ENCODE measurements around the gene SCCPDH.
"Not testable (repeated sequence)": the region's sequence is repeated elsewhere in the genome, so short reads cannot be mapped to it uniquely, and the experiment has no call there.

Gene SCCPDH

DNA sequence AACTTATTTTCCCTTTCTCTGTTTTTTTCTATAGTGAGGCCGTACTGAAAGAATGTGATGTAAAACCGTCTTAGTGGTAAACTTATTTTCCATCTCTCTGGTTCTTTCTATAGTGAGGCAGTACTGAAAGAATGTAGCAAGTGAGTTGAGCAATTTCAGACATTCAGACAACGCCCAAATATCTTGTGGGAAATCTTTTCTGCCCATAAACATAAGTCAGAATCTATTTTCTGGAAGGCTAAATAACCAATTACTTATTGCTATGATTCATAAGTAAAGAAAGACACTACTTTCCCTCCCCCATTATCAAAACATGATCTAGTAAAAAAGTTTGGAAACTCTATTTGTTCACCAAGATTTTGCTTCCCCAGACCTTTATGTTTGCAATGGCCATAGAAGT, 18.8 kb upstream of the SCCPDH start:
- DNase-seq (ENCODE audit: low spot score), result no peak

DNA sequence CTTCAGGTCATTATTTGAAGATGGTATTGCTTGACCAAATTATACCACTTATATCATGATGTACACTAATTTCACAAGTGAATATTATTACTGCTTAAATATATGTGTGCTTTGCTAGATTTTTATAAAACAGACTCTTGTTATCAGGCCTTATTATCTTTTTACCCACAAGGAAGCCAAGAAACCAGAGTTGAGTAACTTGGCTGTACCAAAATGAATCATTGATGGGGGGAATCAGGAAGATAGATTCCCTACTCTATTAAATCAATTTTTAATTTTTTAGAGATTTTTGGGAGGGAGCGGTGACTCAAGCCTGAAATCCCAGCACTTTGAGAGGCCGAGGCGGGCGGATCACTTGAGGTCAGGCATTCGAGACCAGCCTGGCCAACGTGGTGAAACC, 16.0 kb upstream of the SCCPDH start:
- no peak for DNase-seq (ENCODE audit: low spot score)

DNA sequence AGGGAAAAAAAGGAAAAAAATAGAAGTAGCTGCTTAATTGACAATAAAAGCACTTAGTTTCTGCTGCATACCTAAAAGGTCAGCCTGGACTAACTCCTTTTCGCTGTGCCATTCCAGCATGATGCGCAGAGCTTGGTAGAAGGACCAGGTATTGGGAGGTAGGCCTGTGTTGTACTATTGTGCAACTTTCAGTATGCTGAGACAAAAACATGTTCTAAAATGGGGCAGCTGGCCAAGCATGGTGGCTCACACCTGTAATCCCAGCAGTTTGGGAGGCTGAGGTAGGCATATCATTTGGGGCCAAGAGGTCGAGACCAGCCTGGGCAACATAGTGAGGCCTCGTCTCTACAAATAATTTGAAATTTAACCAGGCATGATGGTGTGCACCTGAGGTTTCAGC, 15.0 kb upstream of the SCCPDH start:
- DNase-seq (ENCODE audit: low spot score), result no peak

DNA sequence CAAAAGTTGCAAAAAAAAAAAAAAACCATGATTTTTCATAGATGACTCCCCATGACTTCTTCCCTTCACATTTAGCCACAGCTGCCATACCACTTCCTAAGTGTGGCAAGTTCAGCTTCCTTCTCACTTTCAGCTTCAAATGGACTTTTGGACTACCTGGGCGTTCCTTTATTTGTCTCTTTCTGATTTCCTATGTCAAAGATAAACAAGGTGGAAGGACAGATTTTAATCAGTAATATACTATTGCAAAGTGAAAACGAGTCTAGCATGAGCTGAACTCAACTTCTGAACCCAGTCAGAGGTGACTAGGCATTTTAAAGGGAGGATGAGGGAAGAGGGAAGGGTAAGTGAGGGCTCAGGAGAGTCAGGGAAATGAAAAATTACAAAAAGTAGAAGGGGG, 14.4 kb upstream of the SCCPDH start:
- no peak for DNase-seq (ENCODE audit: low spot score)

DNA sequence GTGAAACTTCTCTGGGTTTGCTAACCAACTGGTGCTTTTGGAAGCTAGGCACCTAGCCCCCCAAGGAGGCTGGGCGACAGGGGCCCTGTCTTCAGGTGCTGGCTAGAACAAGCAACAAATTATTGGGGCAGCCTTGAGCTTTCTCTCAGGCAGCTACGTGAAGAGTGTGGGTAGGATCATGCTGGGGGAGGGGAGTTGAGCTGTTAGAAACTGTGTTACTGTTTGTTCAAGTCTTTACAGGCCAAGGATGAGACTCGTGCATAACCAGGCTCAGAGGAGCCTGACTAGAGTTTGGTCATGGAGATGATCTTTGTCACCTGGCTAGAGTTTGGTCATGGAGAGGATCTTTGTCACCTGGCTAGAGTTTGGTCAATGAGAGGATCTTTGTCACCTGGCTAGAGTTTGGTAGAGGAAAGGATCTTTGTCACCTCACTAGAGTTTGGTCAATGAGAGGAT, 12.6 kb upstream of the SCCPDH start:
- no peak for DNase-seq (ENCODE audit: low spot score)

DNA sequence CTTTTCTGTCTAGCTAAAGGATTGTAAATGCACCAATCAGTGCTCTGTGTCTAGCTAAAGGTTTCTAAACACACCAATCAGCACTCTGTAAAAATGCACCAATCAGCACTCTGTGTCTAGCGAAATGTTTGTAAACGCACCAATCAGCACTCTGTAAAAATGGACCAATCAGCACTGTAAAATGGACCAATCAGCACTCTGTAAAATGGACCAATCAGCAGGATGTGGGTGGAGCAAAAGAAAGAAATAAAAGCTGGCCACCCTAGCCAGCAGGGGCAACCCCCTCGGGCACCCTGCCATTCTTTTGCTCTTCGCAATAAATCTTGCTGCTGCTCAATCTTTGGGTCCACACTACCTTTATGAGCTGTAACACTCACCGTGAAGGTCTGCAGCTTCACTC, 11.8 kb upstream of the SCCPDH start:
- not testable (repeated sequence) for DNase-seq (ENCODE audit: low spot score)

DNA sequence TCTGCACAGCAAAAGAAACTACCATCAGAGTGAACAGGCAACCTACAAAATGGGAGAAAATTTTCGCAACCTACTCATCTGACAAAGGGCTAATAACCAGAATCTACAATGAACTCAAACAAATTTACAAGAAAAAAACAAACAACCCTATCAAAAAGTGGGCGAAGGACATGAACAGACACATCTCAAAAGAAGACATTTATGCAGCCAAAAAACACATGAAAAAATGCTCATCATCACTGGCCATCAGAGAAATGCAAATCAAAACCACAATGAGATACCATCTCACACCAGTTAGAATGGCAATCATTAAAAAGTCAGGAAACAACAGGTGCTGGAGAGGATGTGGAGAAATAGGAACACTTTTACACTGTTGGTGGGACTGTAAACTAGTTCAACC, 4.8 kb upstream of the SCCPDH start:
- DNase-seq (ENCODE audit: low spot score), result not testable (repeated sequence)

DNA sequence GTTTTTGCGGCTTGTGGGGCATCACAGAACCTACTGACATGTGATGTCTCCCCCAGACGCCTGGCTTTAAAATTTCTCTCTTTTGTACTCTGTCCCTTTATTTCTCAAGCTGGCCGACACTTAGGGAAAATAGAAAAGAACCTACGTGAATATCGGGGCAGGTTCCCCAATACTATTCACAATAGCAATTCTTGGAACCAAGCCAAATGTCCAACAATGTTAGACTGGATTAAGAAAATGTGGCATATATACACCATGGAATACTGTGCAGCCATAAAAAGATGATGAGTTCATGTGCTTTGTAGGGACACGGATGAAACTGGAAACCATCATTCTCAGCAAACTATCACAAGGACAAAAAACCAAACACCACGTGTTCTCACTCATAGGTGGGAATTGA, 3.4 kb upstream of the SCCPDH start:
- not testable (repeated sequence) for DNase-seq (ENCODE audit: low spot score)

DNA sequence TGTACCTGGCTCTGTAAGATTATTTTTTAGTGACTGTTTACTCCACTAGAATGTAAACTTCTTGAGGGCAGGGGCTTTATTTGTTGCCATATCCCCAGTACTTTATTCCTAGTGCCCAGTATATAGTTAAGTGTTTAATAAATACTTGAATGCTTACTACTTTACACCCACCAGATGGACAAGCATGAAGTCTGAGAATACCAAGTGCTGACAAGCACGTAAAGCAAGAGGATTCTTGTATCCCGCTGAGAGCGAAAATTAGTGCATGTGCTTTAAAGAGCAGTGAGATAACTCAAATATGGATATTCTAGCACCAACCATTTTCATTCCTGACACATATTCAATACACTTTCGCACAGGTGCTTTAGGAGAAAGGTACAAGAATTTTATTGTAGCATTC, 1.5 kb upstream of the SCCPDH start:
- DNase-seq (ENCODE audit: low spot score), result no peak

DNA sequence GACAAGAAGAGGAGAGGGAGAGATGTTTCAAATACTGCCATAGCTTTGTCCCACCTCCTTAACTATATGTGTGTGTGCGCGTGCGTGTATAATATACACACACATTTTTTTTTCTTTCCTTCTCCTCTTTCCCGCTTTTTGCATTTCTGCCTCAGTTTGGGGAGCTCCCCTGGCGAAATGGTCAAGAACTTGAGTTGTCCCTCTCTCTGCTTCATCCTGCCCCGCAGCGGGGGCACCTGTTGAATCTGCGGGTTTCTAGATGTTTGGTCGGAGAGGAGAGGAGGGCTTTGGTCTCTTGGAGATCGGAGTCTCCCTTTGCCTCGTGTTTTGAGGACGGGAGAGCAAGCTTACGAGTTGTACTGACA, 504 bp downstream of the SCCPDH start:
- DNase-seq (ENCODE audit: low spot score), result no peak

DNA sequence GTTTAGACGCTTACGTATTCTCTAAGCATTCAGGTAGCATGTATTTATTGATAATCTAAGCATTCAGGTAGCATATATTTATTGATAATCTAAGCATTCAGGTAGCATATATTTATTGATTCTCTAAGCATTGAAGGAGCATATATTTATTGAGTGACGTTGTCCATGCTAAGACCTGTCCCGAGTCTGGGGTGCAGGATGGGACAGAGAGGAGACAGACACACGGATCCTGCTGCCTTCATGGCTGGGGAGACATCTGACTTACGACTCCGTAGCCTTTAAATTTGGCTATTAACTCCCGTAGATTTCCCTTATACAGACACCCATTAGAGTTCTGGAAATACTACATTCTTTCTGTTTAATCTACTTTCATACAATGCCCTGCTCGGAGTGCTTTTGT, 982 bp downstream of the SCCPDH start:
- no peak for DNase-seq (ENCODE audit: low spot score)

DNA sequence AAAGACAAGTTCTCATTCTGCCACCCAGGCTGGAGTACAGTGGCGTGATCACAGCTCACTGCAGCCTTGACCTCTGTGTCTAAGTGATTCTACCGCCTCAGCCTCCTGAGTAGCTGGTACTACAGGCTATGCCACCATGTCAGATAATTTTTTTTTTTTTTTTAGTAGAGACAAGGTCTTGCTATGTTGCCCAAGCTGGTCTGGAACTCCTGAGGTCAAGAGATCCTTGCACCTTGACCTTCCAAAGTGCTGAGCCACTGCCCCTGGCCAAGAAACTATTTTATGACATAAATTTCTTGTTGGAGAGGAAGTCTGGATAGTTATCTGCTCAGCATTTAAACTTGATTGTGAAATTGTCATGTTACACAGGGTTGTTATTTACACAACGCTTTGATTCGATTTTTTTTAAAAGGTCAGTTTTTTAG, 2.1 kb downstream of the SCCPDH start:
- no peak for DNase-seq (ENCODE audit: low spot score)

DNA sequence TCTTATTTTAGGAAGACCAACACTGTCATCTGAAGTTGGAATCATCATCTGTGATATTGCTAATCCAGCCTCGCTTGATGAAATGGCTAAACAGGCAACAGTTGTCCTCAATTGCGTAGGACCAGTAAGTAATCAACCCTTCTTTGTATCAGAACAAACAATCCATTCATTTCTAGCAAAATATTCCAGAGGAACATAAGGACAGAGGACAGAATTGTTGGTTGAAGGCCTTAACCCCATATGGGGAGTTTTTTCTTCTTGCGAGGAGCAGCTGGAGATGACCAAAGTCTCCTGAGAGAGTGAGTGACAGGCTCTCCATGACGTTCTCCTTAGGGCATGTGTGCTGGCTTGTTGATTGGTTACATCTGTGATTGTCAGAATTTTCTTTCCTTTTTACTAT, 2.7 kb downstream of the SCCPDH start:
- DNase-seq (ENCODE audit: low spot score), result no peak

DNA sequence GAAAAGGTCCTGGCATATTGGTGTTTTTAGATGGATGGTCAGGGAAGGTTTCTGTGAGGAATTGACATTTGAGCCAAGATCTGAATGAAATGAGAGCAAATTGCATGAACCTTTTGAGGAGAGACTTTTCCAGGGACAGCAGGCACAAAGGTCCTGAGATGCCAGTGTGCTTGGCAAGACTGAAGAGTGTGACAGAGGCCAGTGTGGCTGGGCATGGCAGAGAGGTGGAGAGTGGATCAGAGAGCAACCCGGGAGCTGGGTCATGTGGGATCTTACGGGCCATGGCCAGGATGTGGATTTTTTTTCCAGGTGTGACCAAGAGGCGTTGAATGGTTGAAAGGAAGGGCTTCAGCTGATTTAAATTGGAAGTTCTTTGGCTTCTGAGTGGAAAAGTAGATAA, 3.4 kb downstream of the SCCPDH start:
- DNase-seq (ENCODE audit: low spot score), result no peak

DNA sequence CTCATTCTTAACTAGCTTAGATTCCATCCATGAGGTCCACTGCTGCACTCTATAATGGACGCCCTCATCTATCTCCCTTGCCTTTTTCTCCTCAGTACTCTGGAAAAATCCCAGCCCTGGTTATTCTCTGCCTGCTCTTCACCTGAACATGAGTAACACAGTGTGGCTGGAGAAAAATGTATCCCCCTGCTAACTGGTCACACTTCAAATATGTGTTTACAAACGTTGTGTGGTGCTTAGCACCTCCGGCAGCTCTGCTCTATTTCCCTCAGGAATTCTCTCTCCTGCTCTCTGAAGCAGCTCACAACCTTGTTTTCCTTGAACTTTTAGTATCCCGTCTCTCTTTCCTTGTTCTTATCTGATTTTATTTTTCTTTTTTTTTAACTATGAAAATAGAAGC, 4.1 kb downstream of the SCCPDH start:
- DNase-seq (ENCODE audit: low spot score), result no peak

DNA sequence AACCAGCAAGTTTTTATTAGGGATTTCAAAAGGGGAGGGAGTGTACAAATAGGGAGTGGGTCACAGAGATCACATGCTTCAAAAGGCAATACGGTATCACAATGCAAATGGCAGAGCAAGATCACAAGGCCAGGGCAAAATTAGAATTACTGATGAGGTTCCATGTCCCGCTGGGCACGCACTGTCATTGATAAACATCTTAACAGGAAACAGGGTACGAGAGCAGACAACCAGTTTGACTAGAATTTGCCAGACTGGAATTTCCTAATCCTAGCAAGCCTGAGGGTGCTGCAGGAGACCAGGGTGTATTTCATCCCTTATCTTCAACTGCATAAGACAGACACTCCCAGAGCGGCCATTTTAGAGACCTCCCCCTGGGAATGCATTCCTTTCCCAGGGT, 4.8 kb downstream of the SCCPDH start:
- DNase-seq (ENCODE audit: low spot score), result not testable (repeated sequence)

DNA sequence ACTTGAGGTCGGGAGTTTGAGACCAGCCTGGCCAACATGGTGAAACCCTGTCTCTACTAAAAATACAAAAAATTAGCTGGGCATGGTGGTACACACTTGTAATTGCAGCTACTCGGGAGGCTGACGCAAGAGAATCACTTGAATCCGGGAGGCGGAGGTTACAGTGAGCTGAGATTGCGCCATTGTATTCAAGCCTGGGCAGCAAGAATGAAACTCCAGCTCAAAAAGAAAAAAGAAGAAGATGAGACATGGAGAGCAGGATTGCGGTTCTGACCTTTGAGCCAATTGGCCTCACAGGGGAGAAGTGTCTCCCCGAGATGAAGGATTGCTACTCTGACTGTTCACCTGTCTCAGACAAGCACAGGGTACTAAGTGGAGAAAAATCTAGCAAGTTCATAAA, 6.6 kb downstream of the SCCPDH start:
- no peak for DNase-seq (ENCODE audit: low spot score)

DNA sequence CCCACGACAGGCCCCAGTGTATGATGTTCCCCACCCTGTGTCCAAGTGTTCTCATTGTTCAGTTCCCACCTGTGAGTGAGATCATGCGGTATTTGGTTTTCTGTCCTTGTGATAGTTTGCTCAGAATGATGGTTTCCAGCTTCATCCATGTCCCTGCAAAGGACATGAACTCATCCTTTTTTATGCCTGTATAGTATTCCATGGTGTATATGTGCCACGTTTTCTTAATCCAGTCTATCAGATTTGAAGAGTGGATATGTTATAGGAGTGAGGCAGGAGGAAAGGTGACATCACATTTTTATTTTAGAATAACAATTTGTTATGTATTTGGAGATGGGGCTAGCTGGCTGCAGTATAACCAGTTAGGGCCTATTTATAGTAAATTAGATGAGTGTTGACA, 7.7 kb downstream of the SCCPDH start:
- DNase-seq (ENCODE audit: low spot score), result not testable (repeated sequence)

DNA sequence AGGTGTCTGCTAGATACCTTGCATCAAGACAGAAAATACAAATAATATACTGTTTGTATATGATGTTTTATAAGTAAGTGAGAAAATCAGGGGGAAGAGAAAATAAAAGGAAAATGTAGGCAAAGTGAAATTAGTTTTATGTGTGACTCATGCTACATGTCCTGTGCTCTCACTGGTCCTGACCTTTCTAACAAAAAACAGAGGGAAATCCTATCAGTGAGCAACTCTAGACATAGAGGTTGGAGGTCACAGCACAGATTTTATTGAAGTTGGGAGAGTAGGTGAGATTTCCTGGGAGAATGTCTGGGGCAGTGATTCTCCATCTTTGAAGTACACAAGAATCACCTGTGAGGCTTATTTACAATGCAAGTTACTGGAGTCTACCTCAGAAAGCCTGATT, 9.5 kb downstream of the SCCPDH start:
- no peak for DNase-seq (ENCODE audit: low spot score)

DNA sequence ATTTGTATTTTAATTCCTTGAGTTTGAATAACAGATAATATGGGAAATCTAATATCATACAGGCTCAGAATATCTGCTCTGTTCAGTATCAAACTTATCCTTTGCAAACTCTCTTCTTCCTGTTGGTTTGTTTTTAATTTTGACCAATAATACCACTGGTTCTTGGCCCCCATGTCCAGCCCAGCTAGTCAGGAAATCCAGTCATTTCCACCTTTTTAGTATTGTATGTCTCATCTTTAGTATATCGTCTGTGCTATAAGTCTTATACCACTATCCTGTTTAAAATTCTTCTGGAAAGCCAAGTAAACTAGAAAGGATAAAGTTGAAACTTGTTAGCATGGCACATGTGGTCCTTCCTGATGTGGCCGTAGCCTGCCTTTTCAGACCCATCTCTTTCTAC, 10.7 kb downstream of the SCCPDH start:
- DNase-seq (ENCODE audit: low spot score), result no peak

DNA sequence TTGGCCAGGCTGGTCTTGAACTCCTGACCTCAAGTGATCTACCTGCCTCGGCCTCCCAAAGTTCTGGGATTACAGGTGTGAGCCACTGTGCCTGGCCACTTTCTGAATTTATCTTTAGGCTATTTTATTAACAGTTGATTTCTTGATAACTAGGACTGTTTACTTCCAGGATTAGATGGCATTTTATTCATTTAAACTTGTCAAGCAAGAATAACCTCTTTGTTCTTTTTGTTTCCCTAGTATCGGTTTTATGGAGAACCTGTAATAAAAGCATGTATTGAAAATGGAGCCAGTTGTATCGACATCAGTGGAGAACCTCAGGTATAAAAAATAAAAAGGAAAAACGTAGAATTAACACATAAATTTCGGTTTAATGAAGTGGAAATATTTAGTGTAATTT, 11.5 kb downstream of the SCCPDH start:
- no peak for DNase-seq (ENCODE audit: low spot score)

DNA sequence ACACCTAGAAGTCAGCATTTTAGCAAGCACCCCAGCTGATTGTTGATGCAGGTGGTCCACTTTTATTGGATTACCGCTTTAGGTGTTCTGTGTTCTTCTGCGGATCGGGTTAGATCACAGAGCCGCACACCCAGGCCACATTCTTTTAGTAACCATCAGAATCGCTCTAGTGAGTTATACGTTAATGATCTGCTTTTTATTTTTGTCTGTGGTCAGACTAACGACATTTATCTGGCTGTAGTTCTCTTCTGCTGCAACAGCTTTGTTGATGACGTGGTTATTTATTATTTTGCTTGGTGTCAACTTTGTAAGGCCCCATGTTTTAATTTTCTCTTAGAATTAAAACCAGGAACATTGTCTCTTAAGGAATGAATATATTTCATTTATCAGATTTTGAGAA, 18.2 kb downstream of the SCCPDH start:
- no peak for DNase-seq (ENCODE audit: low spot score)

DNA sequence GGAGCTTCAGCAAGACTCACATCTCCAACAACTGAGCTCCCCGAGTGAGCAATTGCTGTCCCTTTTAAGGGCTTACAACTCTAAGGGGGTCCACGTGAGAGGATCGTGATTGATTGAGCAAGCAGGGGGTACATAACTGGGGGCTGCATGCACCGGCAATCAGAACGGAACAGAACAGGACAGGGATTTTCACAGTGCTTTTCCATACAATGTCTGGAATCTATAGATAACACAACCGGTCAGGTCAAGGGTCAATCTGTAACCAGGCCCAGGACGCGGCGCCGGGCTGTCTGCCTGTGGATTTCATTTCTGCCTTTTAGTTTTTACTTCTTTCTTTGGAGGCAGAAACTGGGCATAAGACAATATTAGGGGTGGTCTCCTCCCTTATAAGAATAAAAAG, 21.9 kb downstream of the SCCPDH start:
- DNase-seq (ENCODE audit: low spot score), result not testable (repeated sequence)

DNA sequence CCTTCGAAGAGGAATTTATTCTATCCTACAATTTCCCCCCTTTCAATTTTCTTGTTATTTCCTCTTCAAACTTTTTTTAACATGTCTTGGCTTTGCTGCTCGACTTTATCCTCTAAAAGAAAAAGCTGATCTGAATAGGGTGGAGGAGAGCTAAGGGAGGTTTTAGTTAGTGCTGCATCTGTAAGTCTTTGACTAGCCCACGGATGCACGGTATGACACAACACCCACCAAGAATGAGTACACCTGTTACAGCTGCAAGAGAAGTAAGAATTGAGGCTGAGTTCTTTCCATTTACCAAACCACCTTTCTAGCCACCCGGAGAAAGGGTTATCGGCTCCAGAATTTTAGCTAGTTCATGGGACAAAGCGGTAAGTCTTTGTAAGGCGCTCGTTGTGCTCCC, 23.8 kb downstream of the SCCPDH start:
- no peak for DNase-seq (ENCODE audit: low spot score)

DNA sequence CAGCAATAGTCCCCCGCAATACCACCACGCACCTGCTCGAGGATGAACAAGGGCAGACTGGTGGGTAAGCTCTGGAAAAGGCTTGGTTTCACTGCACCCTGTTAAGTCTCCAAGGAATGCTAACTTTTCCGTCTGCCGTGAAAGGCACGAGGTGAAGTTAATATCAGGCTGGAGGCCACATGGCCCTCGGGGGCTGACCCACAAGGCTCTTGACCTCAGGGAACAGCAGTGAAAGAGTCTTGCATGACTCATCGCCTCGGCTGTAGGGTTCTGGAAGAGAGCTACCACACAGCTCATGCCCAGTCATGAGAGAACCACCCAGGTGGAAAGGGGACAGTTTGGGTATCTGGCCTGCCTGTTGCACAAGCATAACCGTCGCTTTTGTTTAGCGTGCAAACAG, 24.7 kb downstream of the SCCPDH start:
- DNase-seq (ENCODE audit: low spot score), result no peak

Data from activated CD4-positive, alpha-beta T cell treated with anti-CD3 and anti-CD28 coated beads, Interleukin-2, Interleukin-4, amounts not matched to agents 100 ng/mL and 50 ng/mL, durations not matched to agents 16 hours and 8 hours (primary cell).